C4-2B (cell line): ENCODE measurements around the gene AMMECR1.
A peak's percentile ranks its signal among the peaks of the same experiment; 100 is the strongest.
"Not testable (repeated sequence)": the region's sequence is repeated elsewhere in the genome, so short reads cannot be mapped to it uniquely, and the experiment has no call there.

ENCODE experiments used
- H3K27ac ChIP-seq: fragments of 450-650 bp; 2 replicates; pipeline ENCODE4 v1.5.1; 2017
- ZFX ChIP-seq: fragments of 450-650 bp; IDR thresholded peaks from 2 replicates; pipeline ENCODE4 v1.6.1; 2017
- TF ChIP-seq, protein P1 (sequence below): fragments of 450-650 bp; conservative IDR thresholded peaks from 2 replicates; pipeline ENCODE4 v1.5.1; 2017; ENCODE audit warnings: mild to moderate bottlenecking

The AMMECR1 gene

DNA sequence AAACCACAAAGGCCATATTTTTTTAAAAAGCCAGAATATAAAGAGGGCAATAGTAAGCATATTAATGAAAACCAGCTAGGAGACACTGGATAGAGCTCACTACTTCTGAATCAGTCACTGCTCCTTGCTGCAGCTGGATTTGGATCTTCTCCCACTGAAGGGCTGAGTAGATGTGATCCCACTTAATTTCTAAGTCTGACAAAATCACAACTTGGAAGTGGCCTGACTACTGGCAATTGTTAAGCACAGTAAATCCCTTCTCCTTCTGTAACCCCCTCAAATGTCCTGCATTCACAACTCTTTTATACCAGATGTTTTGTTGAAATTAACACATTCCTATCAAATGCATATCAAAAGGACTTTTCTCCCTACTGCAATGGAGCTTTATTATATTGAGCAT, 72.9 kb downstream of the AMMECR1 start:
- H3K27ac ChIP-seq, result no peak overlapping the region
- no peak for TF ChIP-seq ZFX
- TF ChIP-seq, protein P1, sequence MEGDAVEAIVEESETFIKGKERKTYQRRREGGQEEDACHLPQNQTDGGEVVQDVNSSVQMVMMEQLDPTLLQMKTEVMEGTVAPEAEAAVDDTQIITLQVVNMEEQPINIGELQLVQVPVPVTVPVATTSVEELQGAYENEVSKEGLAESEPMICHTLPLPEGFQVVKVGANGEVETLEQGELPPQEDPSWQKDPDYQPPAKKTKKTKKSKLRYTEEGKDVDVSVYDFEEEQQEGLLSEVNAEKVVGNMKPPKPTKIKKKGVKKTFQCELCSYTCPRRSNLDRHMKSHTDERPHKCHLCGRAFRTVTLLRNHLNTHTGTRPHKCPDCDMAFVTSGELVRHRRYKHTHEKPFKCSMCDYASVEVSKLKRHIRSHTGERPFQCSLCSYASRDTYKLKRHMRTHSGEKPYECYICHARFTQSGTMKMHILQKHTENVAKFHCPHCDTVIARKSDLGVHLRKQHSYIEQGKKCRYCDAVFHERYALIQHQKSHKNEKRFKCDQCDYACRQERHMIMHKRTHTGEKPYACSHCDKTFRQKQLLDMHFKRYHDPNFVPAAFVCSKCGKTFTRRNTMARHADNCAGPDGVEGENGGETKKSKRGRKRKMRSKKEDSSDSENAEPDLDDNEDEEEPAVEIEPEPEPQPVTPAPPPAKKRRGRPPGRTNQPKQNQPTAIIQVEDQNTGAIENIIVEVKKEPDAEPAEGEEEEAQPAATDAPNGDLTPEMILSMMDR, result no peak

DNA sequence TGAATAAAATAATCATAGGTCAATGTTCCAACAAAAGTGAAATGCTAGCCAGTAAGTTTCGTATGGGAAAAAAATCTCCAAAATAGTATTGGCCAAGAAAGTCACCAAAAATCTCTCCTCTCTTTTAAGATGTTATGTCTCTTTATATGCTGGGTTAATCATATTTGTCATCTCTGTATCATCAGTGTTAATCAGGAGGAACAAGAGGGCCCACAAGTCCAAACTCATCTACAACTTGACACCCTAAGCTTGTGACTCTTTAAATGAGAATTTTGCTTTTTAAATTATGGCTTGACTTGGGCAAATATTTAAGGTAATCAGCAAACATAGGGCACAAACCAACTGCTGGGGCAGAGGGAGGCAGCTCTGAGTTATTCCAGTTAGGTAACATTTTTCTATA, 75.5 kb downstream of the AMMECR1 start:
- no peak overlapping the region for H3K27ac ChIP-seq
- TF ChIP-seq, protein P1, result no peak
- TF ChIP-seq ZFX, result no peak

DNA sequence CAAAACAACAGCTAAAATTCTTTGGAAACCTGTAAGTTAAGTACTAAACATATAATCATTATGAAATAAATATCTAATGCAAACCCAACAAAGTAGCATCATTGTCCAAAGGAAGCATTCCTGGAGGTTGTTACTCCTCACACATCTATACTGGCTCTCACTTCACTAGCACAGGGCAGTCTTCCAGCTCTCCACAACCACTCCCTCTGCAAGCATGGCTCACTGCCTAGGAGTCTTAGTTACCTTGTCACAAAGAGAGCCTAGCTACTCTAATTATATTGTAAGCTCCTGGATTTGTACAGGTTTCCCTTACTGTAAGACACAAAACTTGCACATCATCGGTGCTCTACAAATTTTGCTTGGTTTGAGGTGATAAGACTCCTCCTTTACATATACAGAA, 76.1 kb downstream of the AMMECR1 start:
- H3K27ac ChIP-seq, result no peak overlapping the region
- TF ChIP-seq ZFX, result no peak
- TF ChIP-seq, protein P1, result no peak

DNA sequence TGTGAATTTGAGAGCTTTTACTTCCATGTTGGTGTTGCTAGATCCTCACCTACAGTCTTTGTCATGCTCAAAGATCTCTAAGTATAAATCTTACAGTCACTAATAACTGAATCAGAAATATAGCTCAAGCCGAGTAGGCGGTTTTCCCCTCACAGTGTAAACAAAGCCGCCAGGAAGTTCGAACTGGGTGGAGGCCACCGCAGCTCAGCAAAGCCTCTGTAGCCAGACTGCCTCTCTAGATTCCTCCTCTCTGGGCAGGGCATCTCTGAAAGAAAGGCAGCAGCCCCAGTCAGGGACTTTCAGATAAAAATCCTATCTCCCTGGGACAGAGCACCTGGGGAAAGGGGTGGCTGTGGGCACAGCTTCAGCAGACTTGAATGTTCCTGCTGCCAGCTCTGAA, 79.6 kb downstream of the AMMECR1 start:
- H3K27ac ChIP-seq, result not testable (repeated sequence)

DNA sequence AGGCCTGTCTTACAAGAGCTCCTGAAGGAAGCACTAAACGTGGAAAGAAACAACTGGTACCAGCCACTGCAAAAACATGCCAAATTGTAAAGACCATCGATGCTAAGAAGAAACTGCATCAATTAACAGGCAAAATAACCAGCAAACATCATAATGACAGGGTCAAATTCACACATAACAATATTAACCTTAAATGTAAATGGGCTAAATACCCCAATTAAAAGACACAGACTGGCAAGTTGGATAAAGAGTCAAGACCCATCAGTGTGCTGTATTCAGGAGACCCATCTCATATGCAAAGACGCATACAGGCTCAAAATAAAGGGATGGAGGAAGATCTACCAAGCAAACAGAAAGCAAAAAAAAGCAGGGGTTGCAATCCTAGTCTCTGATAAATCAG, 86.4 kb downstream of the AMMECR1 start:
- not testable (repeated sequence) for H3K27ac ChIP-seq

DNA sequence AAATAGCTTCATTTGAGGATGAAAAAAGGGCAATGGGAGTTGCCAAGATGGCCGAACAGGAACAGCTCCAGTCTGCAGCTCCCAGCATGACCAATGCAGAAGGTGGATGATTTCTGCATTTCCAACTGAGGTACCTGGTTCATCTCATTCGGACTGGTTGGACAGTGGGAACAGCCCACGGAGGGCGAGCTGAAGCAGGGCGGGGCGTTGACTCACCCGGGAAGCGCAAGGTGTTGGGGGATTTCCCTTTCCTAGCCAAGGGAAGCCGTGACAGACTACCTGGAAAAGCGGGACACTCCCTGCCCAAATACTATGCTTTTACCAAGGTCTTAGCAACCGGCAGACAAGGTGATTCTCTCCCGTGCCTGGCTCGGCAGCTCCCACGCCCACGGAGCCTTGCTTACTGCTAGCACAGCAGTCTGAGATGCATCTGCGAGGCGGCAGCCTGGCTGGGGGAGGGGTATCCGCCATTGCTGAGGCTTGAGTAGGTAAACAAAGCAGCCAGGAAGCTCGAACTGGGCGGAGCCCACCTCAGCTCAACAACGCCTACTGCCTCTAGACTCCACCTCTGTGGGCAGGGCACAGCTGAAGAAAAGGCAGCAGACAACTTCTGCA, 88.3 kb downstream of the AMMECR1 start:
- peak overlapping the region; percentile 74 for H3K27ac ChIP-seq

DNA sequence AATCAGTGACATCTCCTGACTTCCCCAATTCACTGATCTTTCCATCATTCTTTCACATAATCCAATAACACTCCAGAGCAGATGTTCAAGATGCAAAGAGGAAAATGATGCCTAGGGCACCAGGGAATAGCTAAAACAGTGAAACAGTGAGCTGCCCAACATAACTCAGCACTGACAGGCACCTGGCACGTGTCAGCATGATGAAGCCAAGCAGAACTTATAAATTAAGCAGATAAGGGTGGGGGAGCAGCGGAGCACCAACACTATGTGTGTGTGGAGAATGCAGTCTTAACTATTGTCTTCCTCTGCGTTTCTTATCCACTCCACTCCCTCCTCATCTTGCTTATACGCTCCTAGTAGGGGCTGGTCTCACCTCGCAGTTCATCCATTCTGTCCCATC, 89.4 kb downstream of the AMMECR1 start:
- no peak for TF ChIP-seq ZFX
- TF ChIP-seq, protein P1, result no peak
- no peak overlapping the region for H3K27ac ChIP-seq

DNA sequence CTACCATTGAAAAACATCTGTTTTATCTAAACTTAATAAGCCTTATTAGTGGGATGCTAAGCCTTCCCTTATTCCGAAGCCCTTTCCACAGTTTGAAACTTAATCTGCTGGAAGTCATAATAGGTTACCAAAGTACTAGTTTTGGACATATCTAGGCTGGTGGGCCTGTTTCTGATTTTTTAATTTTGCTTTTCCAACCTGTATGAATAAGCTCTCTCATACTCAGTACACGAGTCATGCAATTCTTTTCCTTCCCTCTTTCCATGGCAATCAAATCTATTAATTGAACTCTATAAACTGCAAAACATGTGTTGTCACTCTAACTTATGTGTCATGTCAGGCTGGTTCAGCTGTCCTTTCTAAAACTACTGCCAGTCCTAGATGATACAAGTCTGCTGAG, 91.0 kb downstream of the AMMECR1 start:
- no peak overlapping the region for H3K27ac ChIP-seq
- TF ChIP-seq, protein P1, result no peak
- TF ChIP-seq ZFX, result no peak

DNA sequence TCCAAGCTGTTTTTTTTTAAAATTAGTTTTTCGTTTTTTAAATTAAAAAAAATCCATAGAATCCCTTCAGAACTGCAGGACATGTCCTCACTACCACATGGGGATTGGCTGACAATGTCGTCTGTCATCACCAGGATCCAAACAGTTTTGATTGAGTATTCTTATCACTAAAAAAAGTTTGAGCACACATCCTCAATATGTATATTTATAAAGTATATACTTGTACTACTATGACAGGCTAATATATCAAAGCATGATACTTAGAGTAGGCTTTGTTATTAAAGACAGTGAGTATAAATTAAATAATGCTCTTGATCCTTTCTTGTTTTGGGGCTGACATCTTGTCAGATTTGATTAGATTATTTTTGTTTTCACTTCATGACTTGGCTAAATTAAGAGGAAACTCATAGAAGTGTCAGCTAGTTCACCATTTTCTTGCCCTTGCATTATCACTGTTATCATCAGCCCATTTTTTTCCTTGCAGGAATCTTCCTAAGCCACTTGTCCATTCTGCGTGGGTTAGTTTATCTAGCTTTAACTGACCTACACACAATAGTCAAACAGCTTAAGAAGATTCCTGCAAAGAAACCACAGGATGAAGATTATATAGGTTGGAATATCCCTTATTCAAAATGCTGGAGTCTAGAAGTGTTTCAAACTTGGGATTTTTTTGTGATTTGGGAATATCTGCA, 92.8 kb downstream of the AMMECR1 start:
- no peak for TF ChIP-seq ZFX
- TF ChIP-seq, protein P1, result no peak
- no peak overlapping the region for H3K27ac ChIP-seq
